Measurements from ENCODE around the gene PHF23.

The PHF23 gene

DNA sequence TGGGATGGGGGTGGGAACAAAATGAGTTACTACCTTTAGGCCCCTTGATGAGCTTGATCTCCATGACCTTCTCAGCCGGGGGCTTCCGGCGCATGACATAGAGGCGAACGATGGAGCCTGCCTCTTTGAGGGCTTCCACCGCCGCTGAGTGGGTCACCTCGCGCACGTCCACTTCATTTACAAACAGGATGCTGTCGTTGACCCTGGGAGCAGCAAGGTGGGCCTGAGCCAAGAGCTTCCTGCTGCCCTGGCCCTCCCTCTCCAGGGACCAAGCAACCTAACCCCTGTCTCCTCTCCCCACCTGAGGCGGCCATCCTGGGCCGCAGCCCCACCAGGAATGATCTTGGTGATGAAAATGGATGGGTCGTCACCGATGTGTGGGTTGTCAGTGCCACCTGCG lies 35.9 kb downstream of the PHF23 start:
- Histone ChIP-seq H3K4me2 (ENCODE audit: low read depth, low read length, poor library complexity, severe bottlenecking) (no peak overlapping the region), H2AFZ (ENCODE audit: low read length) (no peak overlapping the region), H3K9me2 (replicated peaks; ENCODE audit: low read depth, low read length) (no peaks in the 10 kb centered on the region), H3K27me3 (ENCODE audit: insufficient read depth, low read length, poor library complexity, severe bottlenecking) (no peaks in the 10 kb centered on the region), H3K79me2 (ENCODE audit: insufficient read depth, low read length) (no peaks in the 10 kb centered on the region), H3K4me1 (ENCODE audit: insufficient read depth, low read length, poor library complexity, severe bottlenecking) (no peaks in the 10 kb centered on the region), H3K4me3 (ENCODE audit: low read length, poor library complexity, severe bottlenecking) (no peak overlapping the region), H3F3A (ENCODE audit: low read depth) (no peaks in the 10 kb centered on the region), H4K20me1 (ENCODE audit: insufficient read depth, low read length, poor library complexity, severe bottlenecking) (peaks cover 2% of the 10 kb centered on the region), H3K36me3 (ENCODE audit: insufficient read depth, low read length) (peaks cover 28% of the 10 kb centered on the region; the same call in 1 of the 2 replicates), H3K9ac (ENCODE audit: low read depth, low read length, poor library complexity, severe bottlenecking) (no peak overlapping the region), H3K9me3 (ENCODE audit: insufficient read depth, low read depth, low read length) (no peaks in the 10 kb centered on the region)
- TF ChIP-seq EZH2phosphoT487 (IDR thresholded peaks at IDR 0.05; ENCODE audit: borderline replicate concordance) = no peak
- TF ChIP-seq CTCF (conservative IDR thresholded peaks at IDR 0.05; ENCODE audit: low read length) = no peak

DNA sequence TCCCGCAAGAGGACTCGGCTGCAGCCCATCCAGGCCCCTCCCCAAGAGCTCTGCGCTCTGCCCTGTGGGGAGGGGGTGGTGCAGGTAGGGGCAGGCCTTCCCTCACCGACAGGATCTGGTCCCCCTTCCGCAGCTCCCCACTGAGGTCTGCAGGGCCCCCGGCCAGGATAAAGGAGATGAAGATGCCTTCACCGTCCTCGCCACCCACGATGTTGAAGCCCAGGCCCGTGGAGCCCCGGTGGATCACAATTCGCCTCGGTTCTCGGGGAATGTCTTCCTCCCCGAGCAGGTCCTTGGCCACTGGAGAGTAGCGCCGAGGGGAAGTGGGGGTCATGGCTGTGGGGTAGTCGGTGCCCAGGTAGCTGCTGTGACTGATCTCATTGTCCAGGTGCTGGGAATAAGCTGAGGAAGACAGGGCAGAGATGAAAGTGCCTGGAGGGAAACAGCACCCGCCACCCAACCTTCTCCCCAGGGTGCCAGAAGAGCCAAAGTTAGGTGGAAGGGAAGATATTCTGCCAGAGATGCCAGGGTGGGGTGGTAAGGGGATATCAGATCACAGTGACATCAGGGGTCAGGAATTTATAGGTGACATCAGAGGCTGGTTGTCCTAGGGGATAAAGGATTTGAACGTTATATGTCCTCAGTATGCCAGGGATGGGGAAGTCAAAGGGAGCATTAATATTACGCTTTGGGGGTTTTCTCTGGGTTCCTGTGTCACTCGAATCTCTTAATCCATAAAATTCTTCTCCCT lies 42.4 kb downstream of the PHF23 start:
- TF ChIP-seq EZH2phosphoT487 (IDR thresholded peaks at IDR 0.05; ENCODE audit: borderline replicate concordance) = no peak
- no peak for TF ChIP-seq CTCF (conservative IDR thresholded peaks at IDR 0.05; ENCODE audit: low read length)
- Histone ChIP-seq H4K20me1 (ENCODE audit: insufficient read depth, low read length, poor library complexity, severe bottlenecking) (no peaks in the 10 kb centered on the region), H3K27me3 (ENCODE audit: insufficient read depth, low read length, poor library complexity, severe bottlenecking) (no peaks in the 10 kb centered on the region), H3K9ac (ENCODE audit: low read depth, low read length, poor library complexity, severe bottlenecking) (no peak overlapping the region), H3F3A (ENCODE audit: low read depth) (no peaks in the 10 kb centered on the region), H3K9me3 (ENCODE audit: insufficient read depth, low read depth, low read length) (no peaks in the 10 kb centered on the region), H3K79me2 (ENCODE audit: insufficient read depth, low read length) (no peaks in the 10 kb centered on the region), H3K4me2 (ENCODE audit: low read depth, low read length, poor library complexity, severe bottlenecking) (no peak overlapping the region), H2AFZ (ENCODE audit: low read length) (no peak overlapping the region), H3K36me3 (ENCODE audit: insufficient read depth, low read length) (peaks cover 39% of the 10 kb centered on the region; the same call in 1 of the 2 replicates), H3K4me3 (ENCODE audit: low read length, poor library complexity, severe bottlenecking) (no peak overlapping the region), H3K4me1 (ENCODE audit: insufficient read depth, low read length, poor library complexity, severe bottlenecking) (no peaks in the 10 kb centered on the region), H3K9me2 (replicated peaks; ENCODE audit: low read depth, low read length) (no peaks in the 10 kb centered on the region)

DNA sequence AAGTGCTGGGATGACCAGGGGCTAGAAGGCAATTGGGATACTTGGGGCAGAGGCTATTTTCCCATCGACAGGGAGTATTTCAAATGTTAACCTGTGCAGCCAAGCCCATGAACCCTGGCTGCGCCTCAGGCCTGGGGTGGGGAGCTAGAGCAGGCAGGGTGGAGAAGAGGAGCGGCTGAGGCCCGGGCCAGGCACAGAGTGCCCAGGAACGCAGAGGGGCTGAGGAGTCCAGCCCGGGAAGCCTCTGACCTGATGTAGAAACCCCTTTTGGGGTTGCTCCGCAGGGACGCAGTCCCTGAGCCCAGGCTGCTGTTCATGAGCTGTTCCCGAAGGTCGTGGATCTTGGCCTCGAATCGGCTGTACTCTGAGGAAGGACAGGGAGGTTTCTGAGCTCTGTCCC lies 43.3 kb downstream of the PHF23 start:
- H2AFZ ChIP-seq (ENCODE audit: low read length) = no peak overlapping the region
- H4K20me1 ChIP-seq (ENCODE audit: insufficient read depth, low read length, poor library complexity, severe bottlenecking) = no peaks in the 10 kb centered on the region
- H3K9me3 ChIP-seq (ENCODE audit: insufficient read depth, low read depth, low read length) = no peaks in the 10 kb centered on the region
- H3K4me3 ChIP-seq (ENCODE audit: low read length, poor library complexity, severe bottlenecking) = no peak overlapping the region
- H3K9me2 ChIP-seq (replicated peaks; ENCODE audit: low read depth, low read length) = no peaks in the 10 kb centered on the region
- TF ChIP-seq CTCF (conservative IDR thresholded peaks at IDR 0.05; ENCODE audit: low read length) = no peak
- TF ChIP-seq EZH2phosphoT487 (IDR thresholded peaks at IDR 0.05; ENCODE audit: borderline replicate concordance) = no peak
- H3K27me3 ChIP-seq (ENCODE audit: insufficient read depth, low read length, poor library complexity, severe bottlenecking) = no peaks in the 10 kb centered on the region
- no peaks in the 10 kb centered on the region for H3F3A ChIP-seq (ENCODE audit: low read depth)
- H3K79me2 ChIP-seq (ENCODE audit: insufficient read depth, low read length) = no peaks in the 10 kb centered on the region
- H3K4me1 ChIP-seq (ENCODE audit: insufficient read depth, low read length, poor library complexity, severe bottlenecking) = no peaks in the 10 kb centered on the region
- H3K9ac ChIP-seq (ENCODE audit: low read depth, low read length, poor library complexity, severe bottlenecking) = no peak overlapping the region
- no peak overlapping the region for H3K4me2 ChIP-seq (ENCODE audit: low read depth, low read length, poor library complexity, severe bottlenecking)
- peaks cover 32% of the 10 kb centered on the region; the same call in 1 of the 2 replicates for H3K36me3 ChIP-seq (ENCODE audit: insufficient read depth, low read length)
